Measurements from ENCODE around the gene NLGN1.

DNA sequence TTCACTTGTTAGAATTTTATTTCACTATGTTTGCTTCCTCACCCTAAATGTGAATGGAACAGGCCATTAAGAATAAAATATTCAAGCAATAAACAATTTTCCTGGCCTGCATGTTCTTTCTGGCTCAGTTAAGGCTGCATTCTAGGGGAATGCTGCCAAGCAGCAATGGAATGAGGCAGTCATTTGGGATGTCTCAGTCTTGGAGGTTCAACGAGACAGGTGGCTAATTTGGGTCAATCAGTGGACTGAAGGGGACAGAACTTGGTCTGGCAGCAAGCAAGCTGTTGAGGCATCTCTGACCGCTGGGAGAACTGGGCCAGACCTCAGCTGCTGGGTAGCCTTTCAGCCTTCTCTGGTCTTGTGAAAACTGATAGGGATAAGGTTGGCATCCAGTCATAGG, 241.6 kb downstream of the NLGN1 start:
- TF ChIP-seq, protein P1, sequence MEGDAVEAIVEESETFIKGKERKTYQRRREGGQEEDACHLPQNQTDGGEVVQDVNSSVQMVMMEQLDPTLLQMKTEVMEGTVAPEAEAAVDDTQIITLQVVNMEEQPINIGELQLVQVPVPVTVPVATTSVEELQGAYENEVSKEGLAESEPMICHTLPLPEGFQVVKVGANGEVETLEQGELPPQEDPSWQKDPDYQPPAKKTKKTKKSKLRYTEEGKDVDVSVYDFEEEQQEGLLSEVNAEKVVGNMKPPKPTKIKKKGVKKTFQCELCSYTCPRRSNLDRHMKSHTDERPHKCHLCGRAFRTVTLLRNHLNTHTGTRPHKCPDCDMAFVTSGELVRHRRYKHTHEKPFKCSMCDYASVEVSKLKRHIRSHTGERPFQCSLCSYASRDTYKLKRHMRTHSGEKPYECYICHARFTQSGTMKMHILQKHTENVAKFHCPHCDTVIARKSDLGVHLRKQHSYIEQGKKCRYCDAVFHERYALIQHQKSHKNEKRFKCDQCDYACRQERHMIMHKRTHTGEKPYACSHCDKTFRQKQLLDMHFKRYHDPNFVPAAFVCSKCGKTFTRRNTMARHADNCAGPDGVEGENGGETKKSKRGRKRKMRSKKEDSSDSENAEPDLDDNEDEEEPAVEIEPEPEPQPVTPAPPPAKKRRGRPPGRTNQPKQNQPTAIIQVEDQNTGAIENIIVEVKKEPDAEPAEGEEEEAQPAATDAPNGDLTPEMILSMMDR (IDR thresholded peaks at IDR 0.05; ENCODE audit: poor library complexity): no peak
- no peak for TF ChIP-seq EZH2phosphoT487 (IDR thresholded peaks at IDR 0.05; ENCODE audit: low read depth, severe bottlenecking, unreplicated experiment)

Data from hepatocyte (in vitro differentiated cells).